H1 (cell line): ENCODE measurements around the gene ATP6V1B1. TPM values are rescaled to one million over a fixed set of nuclear protein-coding genes. Genes with fewer than 3 reads are reported as not detected.

Source experiments
- BCL11A ChIP-seq, 2 experiments: IDR thresholded peaks; one replicate each; pipeline ENCODE4 v1.6.1; 2011; ENCODE audit warnings: low read depth in 2 of 2, low read length in 2 of 2, mild to moderate bottlenecking in 2 of 2
- CHD7 ChIP-seq: fragments of 300-600 bp; sonication (generic); IDR thresholded peaks from 2 replicates; pipeline ENCODE4 v1.7.1; 2012; ENCODE audit warnings: low read length, moderate library complexity, mild to moderate bottlenecking, inconsistent platforms; ENCODE audit not compliant: insufficient replicate concordance
- MAFK ChIP-seq: IDR thresholded peaks from 2 replicates; pipeline ENCODE4 v1.6.1; 2012; ENCODE audit warnings: low read depth, mild to moderate bottlenecking, improper control_type of control experiment, low read length
- NRF1 ChIP-seq: IDR thresholded peaks from 2 replicates; pipeline ENCODE4 v1.6.1; 2011; ENCODE audit warnings: mild to moderate bottlenecking, low read depth, low read length, improper control_type of control experiment
- RNF2 ChIP-seq: fragments of 200-900, 300-1000 bp; sonication (generic); IDR thresholded peaks from 2 replicates; pipeline ENCODE4 v1.7.1; 2016; ENCODE audit warnings: borderline replicate concordance, low read depth, mild to moderate bottlenecking, antibody characterized with exemption, low read length; ENCODE audit not compliant: poor library complexity, severe bottlenecking; ENCODE audit errors: missing control alignments
- SP1 ChIP-seq: IDR thresholded peaks from 2 replicates; pipeline ENCODE4 v1.6.1; 2011; ENCODE audit warnings: low read depth, low read length
- SUZ12 ChIP-seq: fragments of 200-600 bp; sonication (generic); IDR thresholded peaks from 2 replicates; pipeline ENCODE4 v1.6.1; 2012; ENCODE audit warnings: mild to moderate bottlenecking, inconsistent platforms, low read length, moderate library complexity, mixed read lengths
- polyA plus RNA-seq, 7 experiments: library from polyadenylated mRNA; depleted of rRNA in 3 of 7; stranded (reverse) in 5 of 7; unstranded in 2 of 7; fragments of >200 nt in 5 of 7; fragments of 200-250 nt in 2 of 7; gene quantifications; 1 replicate in 5 of 7; 2 replicates in 1 of 7; 4 replicates in 1 of 7; pipeline versions ENCODE4 v1.2.1 to v1.2.3, GENCODE V29; 2011 to 2013; ENCODE audit warnings: missing spikeins in 2 of 7, mixed read lengths in 2 of 7
- total RNA-seq: library from RNA; stranded (reverse); fragmentation: NEBNext Ultra II Directional; extraction: Animal tissue kit (Norgen Biotek cat#: 25700); gene quantifications from 2 replicates; pipeline ENCODE4 v1.2.1, GENCODE V29; 2021

Gene ATP6V1B1
- total and polyA plus RNA-seq, 2 of the 8 experiments (the other 6 are each of a cell fraction or from before 2014, with no cell fraction given): not detected

GRCh38 chr2:70896765-70897202 lies 38.9 kb upstream of the ATP6V1B1 start (continued):
- TF ChIP-seq CHD7 (no peak), RNF2 (peak; percentile 18), SP1 (peak; percentile 20; the same call in 1 of the 2 replicates), NRF1 (no peak), SUZ12 (peak; percentile 82; the same call in 1 of the 2 replicates), BCL11A (IDR thresholded peaks at IDR 0.05; ENCODE audit: low read depth in 2 of 2, low read length in 2 of 2) (no peak), MAFK (no peak)
